H54 (cell line): ENCODE data around the gene MSI1.
"Not testable (repeated sequence)": the region's sequence is repeated elsewhere in the genome, so short reads cannot be mapped to it uniquely, and the experiment has no call there.

ENCODE experiments used
- DNase-seq: peaks from one replicate; pipeline ENCODE4 v3.0.0; 2011; ENCODE audit warnings: low spot score, mixed read lengths; ENCODE audit not compliant: insufficient read length
- FAIRE-seq: peaks from 3 replicates; lab custom pipeline; 2011; peaks lifted over from hg19 to GRCh38; lab: Jason Lieb, UNC
- POLR2A ChIP-seq: IDR thresholded peaks from 2 replicates; pipeline ENCODE4 v1.6.1; 2011; ENCODE audit warnings: low read depth, mild to moderate bottlenecking, low read length

MSI1 gene

DNA sequence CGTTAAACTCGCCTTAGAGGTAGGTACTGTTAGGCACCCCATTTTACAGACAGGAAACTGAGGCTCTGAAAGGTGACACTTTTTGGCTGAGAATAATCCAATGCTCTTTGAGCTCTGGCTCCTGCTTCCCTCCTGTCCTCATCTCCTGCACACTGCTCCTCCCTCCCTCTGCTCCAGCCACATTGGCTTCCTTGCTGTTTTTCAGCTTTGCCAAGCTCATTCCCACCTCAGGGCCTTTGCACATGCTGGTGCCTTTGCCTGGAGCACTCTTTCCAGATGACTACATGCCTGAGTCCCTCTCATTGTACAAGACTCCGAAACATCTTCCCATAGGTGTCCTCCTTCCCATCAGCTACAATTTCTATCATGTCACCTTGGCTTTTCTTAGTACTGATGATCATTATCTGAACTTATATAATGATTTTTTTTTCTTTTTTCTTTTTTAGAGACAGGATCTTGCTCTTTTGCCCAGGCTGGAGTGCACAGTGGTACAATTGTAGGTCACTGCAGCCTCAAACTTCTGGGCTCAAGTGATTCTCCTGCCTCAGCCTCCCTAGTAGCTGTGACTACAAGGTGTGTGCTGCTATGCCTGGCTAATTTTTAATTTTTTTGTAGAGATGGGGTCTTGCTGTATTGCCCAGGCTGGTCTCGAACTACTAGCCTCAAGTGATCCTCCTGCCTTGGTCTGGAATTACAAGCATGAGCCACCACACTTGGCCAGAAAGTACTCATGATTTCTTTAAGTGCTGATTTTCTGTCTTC lies 15.2 kb downstream of the MSI1 start:
- FAIRE-seq (no peak), DNase-seq (no peak)
- no peak for TF ChIP-seq POLR2A

GRCh38 chr12:120353136-120353535 lies 15.8 kb downstream of the MSI1 start:
- FAIRE-seq = no peak
- TF ChIP-seq POLR2A = no peak
- no peak for DNase-seq

- FAIRE-seq = peak; percentile 69
- TF ChIP-seq POLR2A = no peak
These were observed 16.8 kb downstream of the MSI1 start for GRCh38 chr12:120352117-120352516.

GRCh38 chr12:120350576-120351350 lies 18.2 kb downstream of the MSI1 start:
- no peak for FAIRE-seq
- TF ChIP-seq POLR2A = no peak
- no peak for DNase-seq

More at GRCh38 chr12:120352117-120352516, 16.8 kb downstream of the MSI1 start:
- no peak for DNase-seq

DNA sequence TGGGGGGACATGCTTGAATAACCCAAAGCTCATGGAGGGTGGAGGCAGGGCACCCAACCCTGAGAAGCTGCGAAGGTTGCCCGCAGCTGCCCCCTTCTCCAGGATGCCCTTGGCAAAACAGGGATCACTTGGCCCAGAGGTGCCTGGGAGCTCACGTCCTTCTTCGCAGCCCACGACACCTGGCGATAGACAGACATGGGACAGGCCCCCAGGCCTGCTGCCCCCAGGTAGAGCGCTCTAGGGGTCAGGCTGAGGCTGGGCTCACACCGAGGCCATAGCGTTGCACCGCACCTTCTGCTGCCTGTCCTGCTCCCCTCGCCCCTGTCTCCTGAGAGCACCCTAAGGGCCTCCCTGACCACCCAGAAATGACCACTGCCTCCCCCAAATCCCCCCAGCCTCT lies 21.2 kb downstream of the MSI1 start:
- TF ChIP-seq POLR2A = no peak
- FAIRE-seq = no peak
- no peak for DNase-seq

DNA sequence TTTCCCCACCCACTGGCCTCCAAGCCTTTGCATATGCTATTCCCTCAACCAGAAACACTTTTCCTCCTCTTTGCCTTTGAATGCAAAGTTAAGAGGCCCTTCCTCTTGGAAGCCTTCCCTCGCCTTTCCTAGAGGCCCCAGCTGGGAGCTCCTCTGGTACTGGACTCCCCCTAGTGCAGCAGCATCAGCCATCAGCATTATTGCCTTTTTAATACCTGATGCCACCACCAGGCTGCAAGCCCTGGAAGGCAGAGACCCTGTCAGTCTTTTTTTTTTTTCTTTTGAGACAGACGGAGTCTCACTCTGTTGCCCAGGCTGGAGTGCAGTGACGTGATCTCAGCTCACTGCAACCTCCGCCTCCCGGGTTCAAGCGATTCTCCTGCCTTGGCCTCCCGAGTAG lies 22.3 kb downstream of the MSI1 start:
- FAIRE-seq (no peak), DNase-seq (no peak)
- no peak for TF ChIP-seq POLR2A

GRCh38 chr12:120346031-120346430 lies 22.9 kb downstream of the MSI1 start:
- FAIRE-seq (no peak), DNase-seq (no peak)
- no peak for TF ChIP-seq POLR2A

GRCh38 chr12:120343692-120344091 lies 25.3 kb downstream of the MSI1 start:
- TF ChIP-seq POLR2A = no peak
- DNase-seq (no peak), FAIRE-seq (no peak)

GRCh38 chr12:120343039-120343537 lies 25.9 kb downstream of the MSI1 start:
- DNase-seq = no peak
- FAIRE-seq = no peak
- TF ChIP-seq POLR2A = no peak

GRCh38 chr12:120342175-120343038 lies 26.6 kb downstream of the MSI1 start:
- FAIRE-seq (no peak), DNase-seq (no peak)
- TF ChIP-seq POLR2A = no peak

- DNase-seq (no peak), FAIRE-seq (no peak)
- TF ChIP-seq POLR2A = no peak
These were observed 29.7 kb downstream of the MSI1 start for GRCh38 chr12:120339256-120339655.

DNA sequence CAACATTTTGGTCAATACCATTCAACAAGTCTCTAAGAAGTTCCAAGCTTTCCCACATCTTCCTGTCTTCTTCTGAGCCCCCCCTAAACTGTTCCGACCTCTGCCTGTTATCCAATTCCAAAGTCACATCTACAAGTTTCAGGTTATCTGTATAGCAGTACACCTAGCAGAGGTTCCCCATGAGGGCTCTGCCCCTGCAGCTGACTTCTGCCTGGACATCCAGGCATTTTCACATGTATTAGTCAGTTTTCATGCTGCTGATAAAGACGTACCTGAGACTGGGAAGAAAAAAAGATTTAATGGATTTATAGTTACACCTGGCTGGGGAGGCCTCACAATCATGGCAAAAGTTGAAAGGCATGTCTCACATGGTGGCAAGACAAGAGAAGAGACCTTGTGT lies 31.2 kb downstream of the MSI1 start:
- no peak for DNase-seq
- FAIRE-seq = no peak

GRCh38 chr12:120336392-120336791 lies 32.6 kb downstream of the MSI1 start:
- not testable (repeated sequence) for DNase-seq, FAIRE-seq

More for the DNA sequence above, 31.2 kb downstream of the MSI1 start:
- no peak for TF ChIP-seq POLR2A

DNA sequence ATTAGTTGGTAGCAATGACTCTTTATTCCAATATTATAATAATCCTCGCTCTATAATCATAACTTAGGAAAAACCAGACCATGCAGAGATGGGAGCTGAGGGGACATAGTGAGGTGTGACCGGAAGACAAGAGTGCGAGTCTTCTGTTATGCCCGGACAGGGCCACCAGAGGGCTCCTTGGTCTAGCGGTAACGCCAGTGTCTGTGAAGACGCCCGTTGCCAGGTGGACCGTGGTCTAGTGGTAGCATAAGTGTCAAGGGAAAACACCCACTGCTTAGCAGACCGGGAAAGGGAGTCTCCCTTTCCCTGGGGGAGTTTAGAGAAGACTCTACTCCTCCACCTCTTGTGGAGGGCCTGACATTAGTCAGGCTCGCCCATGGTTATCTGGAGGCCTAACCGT lies 33.5 kb downstream of the MSI1 start:
- DNase-seq, FAIRE-seq: not testable (repeated sequence)
